Mononuclear cell (primary cell): ENCODE data around the gene AQP10. TPM values are rescaled to one million over a fixed set of nuclear protein-coding genes. Genes with fewer than 3 reads are reported as not detected.
"Not testable (repeated sequence)": the region's sequence is repeated elsewhere in the genome, so short reads cannot be mapped to it uniquely, and the experiment has no call there.

Experiments used
- H3K27me3 ChIP-seq: 2 replicates; pipeline ENCODE4 v1.6.0; 2011; ENCODE audit warnings: low read length, control low read depth; ENCODE audit not compliant: insufficient read depth
- H3K4me1 ChIP-seq: 2 replicates; pipeline ENCODE4 v1.5.1; 2011; ENCODE audit warnings: mild to moderate bottlenecking, low read length, control low read depth; ENCODE audit not compliant: insufficient read depth
- H3K4me3 ChIP-seq: 2 replicates; pipeline ENCODE4 v1.5.1; 2011; ENCODE audit warnings: mild to moderate bottlenecking, low read length, moderate library complexity
- H3K9me3 ChIP-seq: 2 replicates; pipeline ENCODE4 v1.5.1; 2011; ENCODE audit warnings: low read depth, mild to moderate bottlenecking, control low read depth, low read length
- total RNA-seq: library from RNA; depleted of rRNA; stranded (reverse); fragments of >200 nt; gene quantifications from one replicate; pipeline ENCODE4 v1.2.3, GENCODE V29; 2012

AQP10 gene
- total RNA-seq, 1 donor = 4.1 TPM

GRCh38 chr1:154347961-154348360, 27.1 kb downstream of the AQP10 start:
- H3K4me1 ChIP-seq = peaks cover 63% of the 10 kb centered on the region
- no peak overlapping the region for H3K4me3 ChIP-seq
- no peaks in the 10 kb centered on the region for H3K9me3 ChIP-seq
- H3K27me3 ChIP-seq = no peaks in the 10 kb centered on the region

GRCh38 chr1:154348429-154349076, 27.7 kb downstream of the AQP10 start:
- no peaks in the 10 kb centered on the region for H3K9me3 ChIP-seq
- no peaks in the 10 kb centered on the region for H3K27me3 ChIP-seq
- H3K4me3 ChIP-seq = no peak overlapping the region
- peaks cover 63% of the 10 kb centered on the region for H3K4me1 ChIP-seq

GRCh38 chr1:154349121-154349520, 28.2 kb downstream of the AQP10 start:
- Histone ChIP-seq H3K4me3 (no peak overlapping the region), H3K9me3 (no peaks in the 10 kb centered on the region), H3K27me3 (no peaks in the 10 kb centered on the region), H3K4me1 (peaks cover 61% of the 10 kb centered on the region)

GRCh38 chr1:154350383-154350782, 29.5 kb downstream of the AQP10 start:
- H3K4me1 ChIP-seq = peaks cover 55% of the 10 kb centered on the region
- H3K27me3 ChIP-seq = no peaks in the 10 kb centered on the region
- H3K9me3 ChIP-seq = no peaks in the 10 kb centered on the region
- no peak overlapping the region for H3K4me3 ChIP-seq

- H3K4me3 ChIP-seq = no peak overlapping the region
- H3K9me3 ChIP-seq = no peaks in the 10 kb centered on the region
- no peaks in the 10 kb centered on the region for H3K27me3 ChIP-seq
- peaks cover 43% of the 10 kb centered on the region for H3K4me1 ChIP-seq
Observed at GRCh38 chr1:154351363-154352068, 30.6 kb downstream of the AQP10 start.

GRCh38 chr1:154352245-154352580, 31.3 kb downstream of the AQP10 start:
- H3K4me3 ChIP-seq = no peak overlapping the region
- H3K9me3 ChIP-seq = no peaks in the 10 kb centered on the region
- no peaks in the 10 kb centered on the region for H3K27me3 ChIP-seq
- H3K4me1 ChIP-seq = peaks cover 36% of the 10 kb centered on the region

GRCh38 chr1:154352581-154353459, 31.9 kb downstream of the AQP10 start:
- Histone ChIP-seq H3K4me3 (peak overlapping the region; percentile 32), H3K4me1 (peaks cover 33% of the 10 kb centered on the region), H3K27me3 (no peaks in the 10 kb centered on the region), H3K9me3 (no peaks in the 10 kb centered on the region)

- Histone ChIP-seq H3K4me1 (peaks cover 33% of the 10 kb centered on the region), H3K4me3 (no peak overlapping the region), H3K27me3 (no peaks in the 10 kb centered on the region), H3K9me3 (no peaks in the 10 kb centered on the region)
Observed at GRCh38 chr1:154353460-154353904, 32.6 kb downstream of the AQP10 start.

- no peak overlapping the region for H3K4me3 ChIP-seq
- H3K4me1 ChIP-seq = peaks cover 33% of the 10 kb centered on the region
- no peaks in the 10 kb centered on the region for H3K27me3 ChIP-seq
- H3K9me3 ChIP-seq = no peaks in the 10 kb centered on the region
Observed at GRCh38 chr1:154353966-154354365, 33.1 kb downstream of the AQP10 start.

GRCh38 chr1:154358519-154358918, 37.6 kb downstream of the AQP10 start:
- peaks cover 11% of the 10 kb centered on the region for H3K4me1 ChIP-seq
- H3K4me3 ChIP-seq = no peak overlapping the region
- no peaks in the 10 kb centered on the region for H3K9me3 ChIP-seq
- no peaks in the 10 kb centered on the region for H3K27me3 ChIP-seq

- no peaks in the 10 kb centered on the region for H3K4me1 ChIP-seq
- H3K27me3 ChIP-seq = no peaks in the 10 kb centered on the region
- H3K9me3 ChIP-seq = no peaks in the 10 kb centered on the region
- H3K4me3 ChIP-seq = no peak overlapping the region
Observed at GRCh38 chr1:154360288-154360687, 39.4 kb downstream of the AQP10 start.

- not testable (repeated sequence) for H3K27me3 ChIP-seq, H3K9me3 ChIP-seq, H3K4me1 ChIP-seq, H3K4me3 ChIP-seq
Observed at GRCh38 chr1:154360881-154361280, 40.0 kb downstream of the AQP10 start.

GRCh38 chr1:154361357-154361756, 40.5 kb downstream of the AQP10 start:
- no peaks in the 10 kb centered on the region for H3K27me3 ChIP-seq
- H3K9me3 ChIP-seq = no peaks in the 10 kb centered on the region
- H3K4me1 ChIP-seq = no peaks in the 10 kb centered on the region
- H3K4me3 ChIP-seq = no peak overlapping the region

GRCh38 chr1:154371436-154371835, 50.5 kb downstream of the AQP10 start:
- Histone ChIP-seq H3K4me3 (no peak overlapping the region), H3K4me1 (peaks cover 9% of the 10 kb centered on the region), H3K27me3 (no peaks in the 10 kb centered on the region), H3K9me3 (no peaks in the 10 kb centered on the region)

- not testable (repeated sequence) for H3K4me1 ChIP-seq, H3K4me3 ChIP-seq, H3K9me3 ChIP-seq, H3K27me3 ChIP-seq
Observed at GRCh38 chr1:154373777-154374357, 53.0 kb downstream of the AQP10 start.
